EL (cell line): ENCODE data around the gene TRIML2.

ENCODE experiments used
- DNase-seq: peaks from one replicate; pipeline ENCODE4 v3.0.0-alpha.2; 2016

The TRIML2 gene, protein sequence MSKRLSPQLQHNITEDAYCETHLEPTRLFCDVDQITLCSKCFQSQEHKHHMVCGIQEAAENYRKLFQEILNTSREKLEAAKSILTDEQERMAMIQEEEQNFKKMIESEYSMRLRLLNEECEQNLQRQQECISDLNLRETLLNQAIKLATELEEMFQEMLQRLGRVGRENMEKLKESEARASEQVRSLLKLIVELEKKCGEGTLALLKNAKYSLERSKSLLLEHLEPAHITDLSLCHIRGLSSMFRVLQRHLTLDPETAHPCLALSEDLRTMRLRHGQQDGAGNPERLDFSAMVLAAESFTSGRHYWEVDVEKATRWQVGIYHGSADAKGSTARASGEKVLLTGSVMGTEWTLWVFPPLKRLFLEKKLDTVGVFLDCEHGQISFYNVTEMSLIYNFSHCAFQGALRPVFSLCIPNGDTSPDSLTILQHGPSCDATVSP

DNA sequence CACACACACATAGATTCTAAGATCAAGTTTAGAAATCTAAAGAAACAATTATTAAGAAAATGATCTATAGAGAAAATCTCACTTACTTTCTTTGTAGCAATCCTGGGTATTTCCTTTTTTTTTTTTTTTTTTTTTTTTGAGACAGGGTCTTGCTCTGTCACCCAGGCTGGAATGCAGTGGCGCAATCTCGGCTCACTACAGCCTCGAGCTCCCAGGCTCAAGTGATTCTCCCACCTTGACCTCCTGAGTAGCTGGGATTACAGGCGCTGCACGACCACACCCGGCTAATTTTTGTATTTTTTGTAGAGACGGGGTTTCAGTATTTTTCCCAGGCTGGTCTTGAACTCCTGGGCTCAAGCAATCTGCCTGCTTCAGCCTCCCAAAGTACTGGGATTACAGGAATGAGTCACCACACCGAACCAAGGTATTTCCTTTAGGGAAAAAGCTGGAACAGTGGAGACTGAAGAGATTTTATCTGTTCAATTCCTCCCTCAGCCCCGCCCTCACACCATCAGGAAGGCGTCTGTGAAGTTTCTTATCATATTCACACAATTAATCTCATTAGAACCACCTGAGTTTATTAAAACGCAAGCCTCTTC lies at the start of gene TRIML2:
TSS of gene TRIML2 (minus strand) at position 447 of the 599 bp plus-strand sequence. CDS start 4,235 bp downstream, outside the sequence.
- peak; percentile 18 for DNase-seq

DNA sequence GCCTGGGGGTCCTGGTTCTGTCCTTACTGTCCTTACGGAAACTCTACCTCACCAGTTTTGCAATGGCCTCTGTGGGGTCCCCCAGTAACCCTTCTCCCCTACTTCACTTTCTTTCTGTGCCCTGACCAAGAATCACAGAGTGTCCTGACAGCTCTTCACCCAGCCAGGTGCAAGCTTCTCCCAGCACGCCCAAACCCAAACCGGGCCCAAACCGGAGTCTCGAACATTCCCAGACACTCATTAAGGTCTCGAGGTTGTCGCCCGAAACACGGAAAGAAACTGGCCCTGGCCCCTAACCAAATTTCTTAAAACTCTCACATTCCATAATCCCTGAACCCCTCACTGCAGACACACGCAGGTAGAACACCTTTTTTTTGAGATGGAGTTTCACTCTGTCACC lies 48.9 kb upstream of the TRIML2 start:
- no peak for DNase-seq

DNA sequence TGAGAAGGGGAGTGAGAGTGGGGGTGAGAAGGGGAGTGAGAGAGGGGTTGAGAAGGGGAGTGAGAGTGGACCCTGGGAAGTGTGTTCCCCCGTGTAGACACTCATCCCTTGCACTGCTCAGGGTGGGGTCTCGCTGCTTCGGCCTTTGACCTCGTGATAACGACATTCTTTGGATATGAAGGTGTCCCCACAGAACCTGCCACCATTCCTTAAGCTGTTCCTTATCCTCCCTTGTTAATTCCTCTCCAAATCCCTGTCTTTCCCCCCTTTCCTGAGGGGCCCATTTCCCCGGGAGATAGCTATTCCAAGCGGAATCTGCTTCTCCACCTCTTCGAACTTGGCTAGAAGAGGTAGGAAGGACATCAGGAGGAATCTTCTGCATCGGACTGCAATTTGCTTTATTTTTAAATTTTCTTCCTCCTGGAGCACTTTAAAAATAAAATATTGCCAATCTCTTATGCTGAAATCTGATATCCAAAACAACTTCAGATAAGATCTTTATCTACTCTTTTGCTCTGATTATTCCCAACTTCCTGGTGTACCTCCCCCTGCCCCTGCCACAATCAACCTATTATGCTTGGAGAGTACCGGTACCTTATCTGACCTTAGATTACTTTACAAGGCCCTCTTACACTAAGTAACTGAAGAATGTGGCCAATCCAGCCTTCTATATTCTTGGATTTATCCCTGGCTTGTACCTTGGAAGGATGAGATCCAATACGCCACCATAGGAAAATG lies 45.4 kb upstream of the TRIML2 start:
- no peak for DNase-seq

DNA sequence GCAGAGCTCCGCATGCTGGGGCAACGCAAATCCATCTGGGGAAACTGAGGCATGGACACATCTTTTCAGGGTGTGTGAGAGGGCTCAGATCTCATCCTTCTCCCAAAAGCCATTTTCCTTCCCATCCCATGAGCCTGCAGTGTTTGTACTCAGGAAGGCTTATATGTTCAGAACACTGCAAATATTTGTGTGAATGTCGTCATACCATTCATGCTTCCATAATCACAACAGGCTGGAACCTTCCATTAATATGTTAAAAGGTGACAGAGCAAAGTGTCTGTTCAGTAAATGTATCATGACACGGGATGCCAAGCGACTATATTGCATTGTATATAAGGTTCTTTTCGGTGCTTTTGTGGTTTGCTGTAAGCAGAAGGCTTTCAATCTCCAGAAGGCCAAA lies 38.4 kb upstream of the TRIML2 start:
- no peak for DNase-seq

DNA sequence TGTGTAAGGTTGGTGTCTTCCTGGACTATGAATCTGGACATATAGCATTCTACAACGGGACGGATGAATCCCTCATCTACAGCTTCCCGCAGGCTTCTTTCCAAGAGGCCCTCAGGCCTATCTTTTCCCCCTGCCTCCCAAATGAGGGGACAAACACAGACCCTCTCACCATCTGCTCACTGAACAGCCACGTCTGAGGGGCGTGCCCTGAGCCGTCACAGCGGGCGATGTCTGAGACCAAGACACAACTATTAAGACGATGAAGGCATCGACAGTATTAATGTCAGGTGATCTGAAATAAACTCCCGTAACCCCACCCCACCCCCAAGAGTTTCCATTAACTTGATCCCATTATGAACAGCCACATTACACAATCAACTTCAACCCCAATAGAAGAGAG lies 37.8 kb upstream of the TRIML2 start:
- no peak for DNase-seq

DNA sequence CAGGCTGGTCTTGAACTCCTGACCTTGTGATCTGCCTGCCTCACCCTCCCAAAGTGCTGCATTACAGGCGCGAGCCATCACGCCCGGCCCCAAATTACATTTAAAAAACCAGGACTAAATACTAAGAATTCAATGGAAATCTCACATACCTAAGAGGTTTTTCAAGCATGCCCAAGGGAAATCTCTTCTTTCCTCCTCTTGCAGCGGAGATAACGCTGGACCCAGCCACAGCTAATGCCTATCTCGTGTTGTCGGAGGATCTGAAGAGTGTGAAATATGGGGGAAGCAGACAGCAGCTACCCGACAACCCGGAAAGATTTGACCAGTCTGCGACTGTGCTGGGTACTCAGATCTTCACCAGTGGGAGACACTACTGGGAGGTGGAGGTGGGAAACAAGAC lies 37.2 kb upstream of the TRIML2 start:
- no peak for DNase-seq

DNA sequence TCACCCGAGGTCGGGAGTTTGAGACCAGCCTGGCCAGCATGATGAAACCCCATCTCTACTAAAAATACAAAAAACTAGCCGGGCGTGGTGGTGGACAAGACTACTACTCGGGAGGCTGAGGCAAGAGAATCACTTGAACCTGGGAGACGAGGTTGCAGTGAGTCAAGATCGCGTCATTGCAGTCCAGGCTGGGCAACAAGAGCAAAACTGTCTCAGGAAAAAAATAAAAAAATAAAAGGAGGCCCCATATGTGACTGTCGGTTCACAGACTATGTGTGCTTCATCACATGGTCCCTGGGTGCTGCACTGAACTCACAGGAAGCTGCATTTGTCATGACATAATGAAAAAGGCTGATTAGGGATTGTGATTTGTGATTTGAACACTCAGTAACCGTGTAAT lies 36.2 kb upstream of the TRIML2 start:
- peak; percentile 25 for DNase-seq

DNA sequence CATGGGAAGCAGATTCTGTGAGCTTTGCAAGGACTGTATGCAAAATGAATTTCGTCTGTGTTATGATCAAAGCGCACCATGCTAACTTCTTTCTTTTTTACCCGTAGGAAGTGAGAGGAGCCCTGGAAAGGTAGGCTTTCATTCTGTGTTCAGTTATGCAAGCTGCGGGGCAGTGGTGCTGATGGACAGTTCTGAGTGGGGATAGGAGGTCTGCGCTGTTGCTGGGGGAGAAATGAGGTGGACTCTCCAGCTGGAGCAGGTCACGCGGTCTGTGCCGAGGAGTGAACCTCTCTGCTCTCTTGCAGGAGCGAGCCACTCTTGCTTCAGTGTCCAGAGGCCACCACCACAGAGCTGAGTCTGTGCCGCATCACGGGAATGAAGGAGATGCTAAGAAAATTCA lies 34.3 kb upstream of the TRIML2 start:
- DNase-seq: no peak

DNA sequence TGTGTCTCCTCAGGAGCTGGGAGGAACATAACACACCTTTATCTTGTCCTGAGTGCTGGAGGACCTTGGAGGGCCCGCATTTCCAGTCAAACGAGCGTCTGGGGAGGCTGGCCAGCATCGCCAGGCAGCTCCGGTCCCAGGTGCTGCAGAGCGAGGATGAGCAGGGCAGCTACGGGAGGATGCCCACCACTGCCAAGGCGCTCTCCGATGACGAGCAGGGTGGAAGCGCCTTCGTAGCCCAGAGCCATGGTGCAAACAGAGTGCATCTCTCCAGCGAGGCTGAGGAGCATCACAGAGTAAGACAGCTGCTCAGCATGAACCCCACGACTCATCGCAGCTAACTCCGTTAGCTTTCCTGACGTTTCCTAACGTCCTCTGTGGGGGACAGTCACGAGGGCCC lies 30.3 kb upstream of the TRIML2 start:
- DNase-seq: no peak

DNA sequence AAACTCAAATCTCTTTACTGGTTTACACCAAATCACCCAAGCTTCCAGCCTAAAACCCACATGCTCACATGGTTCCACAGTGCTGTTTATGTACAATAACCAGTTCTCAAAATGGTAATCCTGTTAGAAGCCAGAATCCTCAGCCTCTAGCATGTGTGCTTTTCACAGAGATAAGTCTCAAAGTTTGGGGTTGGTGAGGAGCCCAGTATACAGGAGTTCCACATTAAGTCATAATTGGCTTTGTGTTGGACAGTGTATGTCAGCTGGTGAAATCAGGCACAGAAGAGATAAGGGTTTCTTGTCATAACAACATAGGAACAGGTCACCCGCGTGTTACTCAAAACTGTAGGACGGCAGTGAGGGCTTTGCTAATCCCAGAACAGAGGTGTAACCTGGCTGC lies 29.7 kb upstream of the TRIML2 start, which contains the start of gene TRIML1:
TSS of gene TRIML1 (plus strand) at position 301 of the 400 bp plus-strand sequence. CDS start 118 bp downstream, outside the sequence.
- no peak for DNase-seq

DNA sequence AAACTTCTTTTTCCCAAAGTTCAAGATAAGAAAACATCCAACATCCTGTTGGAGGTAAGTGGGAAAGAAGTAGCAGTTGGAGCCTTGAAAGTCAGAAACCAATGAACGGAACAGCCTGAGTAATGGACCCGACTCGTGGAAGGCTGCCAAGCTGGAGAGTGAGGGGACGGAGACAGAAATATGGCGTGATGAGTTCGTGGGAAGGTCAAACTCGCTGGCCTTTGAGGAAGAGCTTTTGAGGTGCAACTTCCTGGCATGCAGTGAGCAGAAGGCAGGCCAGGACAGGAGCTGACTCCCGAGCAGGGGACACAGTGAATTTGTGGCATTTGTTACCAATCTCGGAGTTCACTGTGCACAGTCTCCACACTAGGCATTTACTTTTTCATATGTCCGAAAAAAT lies 28.8 kb upstream of the TRIML2 start:
- no peak for DNase-seq

DNA sequence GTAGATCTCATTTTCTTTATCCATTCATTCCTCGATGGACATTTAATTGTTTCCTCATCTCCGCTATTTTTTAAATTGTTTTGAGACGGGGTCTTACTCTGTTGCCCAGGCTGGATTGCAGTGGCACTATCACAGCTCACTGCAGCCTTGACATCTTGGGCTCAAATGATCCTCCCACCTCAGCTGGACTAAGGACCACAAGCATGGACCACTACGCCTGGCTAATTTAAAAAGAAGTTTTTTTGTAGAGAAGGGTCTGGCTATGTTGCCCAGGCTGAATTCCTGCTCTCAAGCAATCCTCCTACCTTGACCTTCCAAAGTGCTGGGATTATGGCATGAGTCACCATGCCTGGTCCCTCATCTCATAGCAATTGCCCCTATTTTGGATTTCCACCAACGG lies 22.8 kb upstream of the TRIML2 start:
- DNase-seq: no peak

DNA sequence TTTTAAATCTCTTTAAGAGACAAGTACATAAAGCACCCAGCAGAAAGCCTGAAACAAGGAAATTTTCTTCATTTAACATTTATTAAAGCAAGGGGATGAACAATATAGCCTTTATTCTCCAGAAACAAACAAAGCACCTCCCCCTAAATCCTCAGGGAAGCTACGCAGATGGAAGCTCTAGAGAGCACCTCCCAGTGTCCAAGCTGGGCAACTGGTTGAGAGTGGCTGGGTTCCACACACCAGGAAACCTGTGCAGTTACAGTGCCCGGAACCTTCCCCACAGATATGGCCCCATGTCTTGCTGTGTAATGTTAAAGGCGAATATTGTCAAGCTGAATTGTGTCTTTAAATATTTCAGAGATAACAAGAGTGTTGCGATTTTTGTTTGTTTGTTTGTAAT lies 21.0 kb upstream of the TRIML2 start:
- DNase-seq: no peak

DNA sequence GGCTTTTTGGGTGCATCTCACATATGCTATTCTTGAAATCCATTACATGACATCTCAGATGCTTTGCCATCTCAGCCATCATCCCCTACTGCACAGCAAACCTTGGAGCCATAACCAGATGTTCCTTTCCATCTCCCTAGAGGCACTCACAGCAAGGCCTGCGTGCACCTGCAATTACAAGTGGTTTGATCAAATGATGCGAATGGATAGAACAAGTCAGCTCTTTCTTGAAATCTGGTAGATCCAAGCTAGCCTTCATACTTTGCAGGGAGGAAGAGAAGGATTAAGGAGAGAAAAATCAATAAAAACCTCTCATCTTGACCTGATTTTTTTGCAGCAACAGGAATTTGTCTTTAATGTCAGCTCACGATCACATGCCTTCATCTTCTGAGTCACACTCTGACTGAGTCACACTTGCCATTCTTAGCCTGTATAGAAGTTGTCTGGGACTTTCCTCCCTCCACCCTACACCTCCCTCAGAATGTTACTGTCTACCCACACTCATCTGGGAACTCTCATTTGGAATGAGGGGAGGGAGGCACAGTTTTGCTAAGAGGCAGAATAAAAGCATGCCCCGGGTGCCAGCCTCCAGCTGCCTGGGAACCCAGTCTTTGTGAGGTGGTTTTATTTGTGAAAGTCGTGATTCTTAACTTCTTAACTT lies 17.9 kb upstream of the TRIML2 start:
- DNase-seq: peak; percentile 51

DNA sequence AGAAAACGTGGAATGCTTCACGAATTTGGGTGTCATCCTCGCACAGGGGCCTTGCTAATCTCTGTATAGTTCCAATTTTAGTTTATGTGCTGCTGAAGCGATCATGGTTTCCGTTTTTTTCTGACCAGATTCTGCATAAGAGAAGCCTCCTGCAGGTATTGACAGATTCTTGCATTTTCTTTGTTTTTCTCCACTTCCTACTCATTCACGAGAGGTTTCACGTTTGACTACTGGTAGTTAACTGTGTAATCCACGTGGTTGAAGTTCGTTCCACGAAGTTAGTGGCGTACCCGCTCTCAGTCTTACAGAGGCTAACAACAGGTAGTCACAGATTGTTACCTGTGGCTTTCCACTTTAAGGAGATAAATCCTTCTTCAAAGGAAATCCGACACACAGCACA lies 12.1 kb upstream of the TRIML2 start:
- no peak for DNase-seq

DNA sequence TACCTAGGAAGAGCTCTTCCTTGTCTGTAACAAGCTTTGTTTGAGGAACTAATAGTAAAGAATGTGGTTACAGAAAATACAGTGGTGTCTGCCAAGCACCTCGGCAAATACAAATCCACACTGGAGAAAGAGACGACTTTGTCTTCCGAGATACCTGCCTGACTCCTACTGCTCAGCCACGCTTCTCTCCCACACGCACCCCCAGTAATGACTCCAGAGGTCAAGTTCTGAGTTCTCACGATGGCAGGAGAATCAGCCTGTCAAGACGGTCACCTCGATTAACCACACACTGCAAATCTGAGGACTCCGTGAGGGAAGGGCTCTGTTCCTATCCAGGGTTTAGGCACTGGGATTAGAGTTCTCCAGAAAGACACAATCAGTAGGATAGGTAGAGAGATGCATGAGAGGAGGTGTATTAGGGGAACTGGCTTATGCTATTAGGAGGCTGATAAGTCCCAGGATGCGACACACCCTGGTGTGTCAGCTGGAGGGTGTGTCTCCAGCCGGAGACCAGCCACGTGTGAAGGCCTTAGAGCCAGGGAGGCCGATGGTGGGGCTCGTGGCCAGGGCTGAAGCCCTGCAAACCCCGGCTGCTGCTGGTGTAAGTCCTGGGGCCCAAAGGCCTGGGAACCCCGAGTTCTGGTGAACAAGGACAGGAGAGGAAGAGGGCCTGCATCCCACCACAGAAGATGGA lies 8.4 kb upstream of the TRIML2 start:
- DNase-seq: no peak

DNA sequence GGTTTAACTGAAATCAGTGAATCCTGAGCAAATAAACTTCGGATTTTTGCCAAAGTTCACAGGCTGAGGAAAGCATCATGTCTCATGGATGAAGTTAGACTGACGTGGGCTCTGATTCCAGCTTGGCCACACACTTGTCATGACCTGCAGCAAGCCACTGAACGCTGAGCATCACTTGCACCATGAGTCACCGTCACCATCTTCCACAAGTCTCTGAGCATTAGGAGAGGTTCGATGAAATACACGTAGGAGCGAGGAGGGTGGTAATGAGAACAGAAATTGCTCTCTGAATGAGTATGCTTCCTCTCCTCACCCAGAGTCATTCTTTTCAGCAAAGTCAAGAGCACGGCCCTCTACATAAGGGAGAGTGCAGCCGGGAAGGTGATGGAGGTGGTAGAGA lies 3.8 kb upstream of the TRIML2 start:
- no peak for DNase-seq

DNA sequence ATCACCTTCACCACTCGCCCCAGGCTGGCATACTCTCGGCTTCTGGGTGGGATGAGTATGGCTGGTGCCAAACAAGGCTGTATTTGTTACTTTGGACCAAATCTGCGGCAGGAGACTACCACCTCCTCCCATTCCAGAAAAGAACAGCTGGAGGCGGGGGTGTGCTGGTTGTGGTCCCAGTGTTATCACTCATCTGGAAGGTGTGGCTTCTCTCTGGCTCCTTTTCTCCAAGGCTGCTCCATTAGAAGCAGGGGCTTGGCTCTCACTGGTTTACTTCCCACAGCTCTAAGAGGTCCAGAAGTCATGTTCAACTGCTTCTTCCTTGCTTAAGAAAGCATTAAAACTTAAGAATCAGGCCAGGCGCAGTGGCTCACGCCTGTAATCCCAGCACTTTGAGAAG lies 2.6 kb upstream of the TRIML2 start:
- DNase-seq: no peak

DNA sequence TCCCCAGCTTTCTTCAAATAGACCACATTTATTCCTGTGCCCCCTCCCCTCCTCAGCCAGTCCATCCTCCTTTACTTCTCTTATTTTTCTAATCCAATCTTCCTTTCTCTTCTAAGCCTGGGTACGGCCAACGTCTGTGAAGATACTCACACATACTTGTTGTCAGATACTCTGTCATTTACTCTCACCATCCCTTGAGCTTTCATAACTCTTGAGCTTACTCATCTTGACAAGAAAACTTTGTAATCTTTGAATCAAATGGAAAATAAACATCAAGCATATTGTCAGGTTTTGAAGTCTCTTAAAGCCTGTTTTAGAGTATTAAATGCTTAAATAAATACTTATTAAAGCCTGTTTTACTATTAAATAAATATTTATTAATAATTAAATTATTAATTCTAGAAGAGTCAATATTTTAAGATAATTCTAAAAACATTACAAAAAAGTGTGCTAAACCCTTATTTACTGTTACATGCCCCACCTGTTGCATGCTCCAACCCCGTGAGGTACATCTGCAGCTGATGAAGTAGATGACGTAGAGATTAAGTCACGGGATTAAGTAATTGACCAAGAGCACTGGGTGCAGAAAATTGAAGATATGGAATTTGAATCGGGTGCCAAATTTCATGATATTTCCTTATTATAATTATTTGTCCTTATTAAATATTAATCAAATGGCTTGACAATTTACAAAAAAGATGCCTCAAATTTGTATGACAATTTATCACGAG lies 1.5 kb upstream of the TRIML2 start:
- DNase-seq: peak; percentile 1

DNA sequence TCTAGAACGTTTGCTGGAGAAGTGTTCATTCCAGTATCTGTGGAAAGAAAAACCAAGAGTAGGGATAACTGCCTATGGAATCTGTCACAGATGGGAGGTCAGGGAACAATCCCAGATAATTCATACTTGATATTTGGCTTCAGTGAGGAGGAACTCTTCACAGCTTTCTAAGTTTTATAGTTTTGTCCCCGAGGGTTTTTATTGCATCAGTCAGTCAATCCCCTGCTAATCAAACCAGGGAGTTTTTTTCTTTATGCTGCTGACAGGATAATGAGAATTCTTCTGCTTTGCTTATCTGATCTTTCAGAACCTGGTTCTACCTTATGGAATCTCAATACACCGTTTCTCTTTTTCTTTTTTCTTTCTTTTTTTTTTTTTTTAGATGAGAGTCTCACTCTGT lies 633 bp upstream of the TRIML2 start:
- DNase-seq: no peak

DNA sequence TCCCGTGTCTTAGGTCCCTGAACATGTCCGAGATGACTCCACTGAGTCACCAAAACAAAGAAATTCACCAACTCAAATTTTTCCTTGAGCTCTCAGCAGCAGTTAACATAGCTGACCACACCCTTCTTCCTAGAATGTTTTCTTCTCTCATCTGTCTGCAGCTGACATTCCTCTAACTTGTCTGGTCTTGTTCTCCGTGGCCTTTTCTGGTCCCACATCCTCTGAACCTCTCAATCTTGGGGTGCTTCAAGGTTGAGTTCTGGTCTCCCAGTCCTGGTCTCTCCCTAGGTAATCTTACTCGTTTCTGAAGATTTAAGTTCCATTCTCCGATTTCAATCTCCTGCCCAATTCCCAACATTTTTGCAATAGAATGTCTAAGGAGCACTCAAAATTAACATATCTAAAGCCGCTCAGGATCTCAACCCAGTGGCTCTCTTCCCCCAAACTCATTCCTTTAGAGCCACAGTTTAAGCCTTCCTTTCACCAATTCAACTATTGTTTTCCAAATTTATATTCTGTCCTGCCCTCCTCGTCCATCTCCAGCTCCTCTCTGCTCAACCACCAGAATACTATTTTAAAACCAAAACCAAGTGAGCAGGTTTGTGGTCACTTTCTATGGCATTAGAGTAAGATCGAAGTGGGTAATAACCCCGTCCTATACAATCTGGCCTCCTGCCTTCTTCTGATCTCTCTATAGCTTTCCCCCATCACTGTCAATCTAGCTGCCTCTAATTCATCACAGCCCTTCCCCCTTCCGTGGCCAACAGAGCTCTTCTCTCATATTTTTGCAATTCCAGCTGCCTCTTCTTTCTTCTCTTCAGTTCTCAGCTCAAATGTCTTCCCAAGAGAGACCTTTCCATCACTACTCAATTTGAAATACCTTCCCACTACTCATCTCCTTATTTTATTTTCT lies 1.2 kb downstream of the TRIML2 start:
- DNase-seq: peak; percentile 21
